ENCODE measurements around the gene SCN8A.

- TF ChIP-seq CTCF (IDR thresholded peaks at IDR 0.05): no peak
- no peak for TF ChIP-seq POLR2A (IDR thresholded peaks at IDR 0.05)
Measured at GRCh38 chr12:51647647-51648046, 56.6 kb downstream of the SCN8A start.

Measured in breast epithelium (tissue), 3 donors.